Activated CD4-positive, CD25-positive, alpha-beta regulatory T cell (primary cell): Measurements from ENCODE around the gene RRP15.
"Not testable (repeated sequence)": the region's sequence is repeated elsewhere in the genome, so short reads cannot be mapped to it uniquely, and the experiment has no call there.

Source experiments
- DNase-seq, 4 experiments: peaks; one replicate each; lab custom pipeline; 2025; lab: John Stamatoyannopoulos, UW

RRP15 gene

GRCh38 chr1:218297461-218297860 is 12.4 kb downstream of the RRP15 start:
- no peak for DNase-seq

DNA sequence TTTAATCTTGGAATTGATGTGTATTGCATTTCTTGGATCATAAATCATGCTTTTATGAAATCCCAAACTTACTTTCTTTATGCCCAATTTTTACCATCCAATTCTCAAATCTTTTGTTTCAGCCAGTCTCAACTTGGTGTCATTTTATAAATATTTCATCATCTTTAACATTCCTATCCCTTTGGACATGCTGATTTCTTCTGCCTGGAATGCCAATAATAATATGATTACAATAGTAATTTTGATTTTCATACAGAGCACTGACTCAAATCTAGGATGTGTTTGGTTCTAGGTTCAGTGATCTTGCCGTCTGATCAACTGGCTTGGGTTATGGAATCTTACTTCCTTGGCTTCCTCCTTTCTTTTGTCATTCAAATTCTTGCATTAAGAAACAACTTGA is 12.8 kb downstream of the RRP15 start:
- no peak for DNase-seq

GRCh38 chr1:218298398-218298797 is 13.3 kb downstream of the RRP15 start:
- no peak for DNase-seq

- no peak for DNase-seq
Measured at GRCh38 chr1:218299416-218299815, 14.3 kb downstream of the RRP15 start.

DNA sequence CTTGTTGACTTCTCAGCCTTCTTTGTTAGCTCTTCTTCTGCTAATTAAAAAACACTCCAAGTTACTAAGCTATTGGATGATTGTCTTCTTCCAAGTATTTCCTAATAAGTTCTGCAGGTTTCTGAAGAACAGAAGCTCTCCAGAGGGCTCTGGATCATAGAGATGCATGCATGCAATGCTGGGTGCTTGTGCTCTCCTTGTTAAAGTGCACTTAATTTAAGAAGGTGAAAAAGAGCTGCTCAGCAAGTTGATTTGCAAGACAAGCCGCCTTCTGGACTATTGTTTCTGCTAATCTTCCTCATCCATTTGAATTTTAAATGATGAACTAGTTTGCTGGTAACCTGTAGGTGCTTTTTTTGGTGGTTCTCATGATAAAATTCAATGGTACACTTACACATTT is 16.1 kb downstream of the RRP15 start:
- DNase-seq = no peak

GRCh38 chr1:218302155-218302554 is 17.1 kb downstream of the RRP15 start:
- no peak for DNase-seq

DNA sequence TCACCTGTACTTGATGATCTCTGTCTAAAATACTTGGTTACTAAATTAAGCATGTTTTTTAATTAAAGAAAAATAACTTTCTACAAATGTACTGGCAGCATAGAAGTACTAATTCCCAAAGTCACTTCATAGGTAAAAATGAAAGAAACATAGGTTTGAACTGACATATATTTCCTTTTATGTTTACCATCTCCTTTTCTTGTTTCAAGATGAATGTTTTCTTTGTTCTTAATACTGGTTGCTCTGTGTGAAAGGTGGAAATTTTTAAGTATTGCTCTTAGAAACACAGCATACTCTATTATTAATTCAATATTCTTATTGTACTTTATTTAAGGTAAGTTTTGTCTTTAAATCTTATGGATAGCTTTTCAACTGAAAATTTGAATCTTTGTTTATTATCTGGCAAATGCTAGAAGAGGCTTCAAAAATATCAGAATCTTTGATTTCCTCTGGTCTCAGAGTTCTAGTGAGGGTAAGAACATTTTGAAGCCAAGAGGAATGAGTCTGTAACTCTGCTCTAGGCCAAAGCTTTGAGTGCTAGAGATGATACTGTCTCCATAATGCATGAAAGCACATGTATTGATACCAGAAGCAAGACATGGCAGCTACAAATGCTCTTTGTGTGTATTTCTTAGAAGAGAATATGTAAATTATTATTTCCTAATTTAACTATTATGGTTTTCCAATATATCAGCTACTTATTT is 18.2 kb downstream of the RRP15 start:
- DNase-seq = no peak

- DNase-seq = no peak
Measured at GRCh38 chr1:218304281-218305039, 19.4 kb downstream of the RRP15 start.

DNA sequence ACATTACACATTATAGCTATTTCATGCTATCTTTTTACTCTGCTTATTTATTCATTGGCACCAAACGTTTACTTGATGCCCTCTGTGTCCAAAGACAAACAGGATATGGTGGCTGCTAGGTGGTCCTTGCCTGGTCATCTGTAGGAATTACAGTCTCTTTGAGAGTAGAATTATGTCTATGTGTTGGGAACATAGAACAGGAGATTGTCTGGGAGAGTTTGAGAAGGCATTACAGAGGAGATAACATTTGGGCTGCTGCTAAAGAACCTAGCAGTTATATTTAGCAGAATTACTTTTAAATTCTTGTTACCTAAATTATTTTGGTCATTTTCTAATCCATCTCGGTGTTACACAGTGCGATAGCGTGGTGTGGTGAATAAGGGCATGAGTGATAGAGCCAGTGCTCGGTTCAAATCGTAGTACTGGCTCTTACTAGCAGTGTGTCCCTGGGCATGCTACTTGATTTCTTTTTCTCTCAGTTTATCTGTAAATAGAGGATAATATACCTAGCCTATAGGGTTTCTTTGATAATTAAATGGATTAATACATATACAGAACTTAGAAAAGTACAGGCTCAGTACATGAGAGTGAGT is 20.5 kb downstream of the RRP15 start:
- no peak for DNase-seq

DNA sequence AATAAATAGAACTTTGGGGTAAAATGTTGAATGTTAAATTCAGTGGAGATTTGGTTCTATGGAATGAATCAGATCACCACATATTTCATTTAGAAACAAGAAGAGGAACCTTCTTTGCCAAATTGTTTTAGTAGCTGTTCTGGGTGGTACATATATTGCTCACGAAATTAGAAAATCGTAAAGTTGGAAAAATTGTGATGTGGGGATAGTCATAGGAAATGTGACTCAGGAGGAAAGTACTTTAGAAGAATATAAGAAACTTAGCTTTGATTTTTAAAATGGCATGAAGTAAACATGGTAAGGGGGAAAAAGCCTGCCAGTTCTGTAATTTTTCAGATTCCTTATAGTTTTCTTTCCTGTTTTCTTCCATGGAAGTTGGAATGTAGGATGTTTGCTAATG is 27.4 kb downstream of the RRP15 start:
- DNase-seq = no peak

- no peak for DNase-seq
Measured at GRCh38 chr1:218314316-218314715, 29.2 kb downstream of the RRP15 start.

DNA sequence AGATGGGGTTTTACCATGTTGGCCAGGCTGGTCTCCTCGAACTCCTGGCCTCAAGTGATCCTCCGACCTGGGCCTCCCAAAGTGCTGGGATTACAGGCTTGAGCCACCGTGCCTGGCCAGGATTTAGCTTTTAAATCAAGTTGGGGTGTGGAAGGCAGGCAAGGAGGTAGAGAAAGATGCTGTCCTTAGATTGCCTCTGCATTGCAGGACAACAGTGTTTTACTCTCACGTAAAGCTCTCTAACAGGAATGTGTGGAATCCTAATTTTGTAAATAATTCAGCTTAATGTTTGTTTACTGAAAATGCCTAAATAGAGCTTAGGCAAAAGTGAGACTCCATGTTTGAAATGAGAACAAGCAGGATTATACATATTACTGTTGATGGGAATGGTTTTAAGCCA is 30.5 kb downstream of the RRP15 start:
- DNase-seq = no peak

DNA sequence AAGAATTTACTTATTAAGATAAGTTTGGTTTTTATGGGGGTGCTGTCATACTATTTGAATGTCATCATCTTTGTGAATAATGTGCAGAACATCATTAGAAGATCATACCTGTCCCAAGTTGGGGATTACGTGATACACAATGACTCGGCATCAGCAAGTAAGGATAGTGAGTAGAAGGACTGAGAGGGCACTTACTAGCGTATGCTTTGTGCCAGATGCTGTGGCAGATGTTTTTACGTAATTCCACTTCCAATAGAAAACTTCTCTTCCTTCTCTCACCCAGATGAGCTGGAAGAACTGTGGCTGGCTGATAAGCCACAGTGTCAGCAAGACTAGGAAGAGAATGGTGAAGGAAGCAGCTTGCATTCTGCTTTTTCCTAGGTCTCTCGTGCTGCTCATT is 32.0 kb downstream of the RRP15 start:
- DNase-seq = no peak

- not testable (repeated sequence) for DNase-seq
Measured at GRCh38 chr1:218320182-218320581, 35.1 kb downstream of the RRP15 start.

DNA sequence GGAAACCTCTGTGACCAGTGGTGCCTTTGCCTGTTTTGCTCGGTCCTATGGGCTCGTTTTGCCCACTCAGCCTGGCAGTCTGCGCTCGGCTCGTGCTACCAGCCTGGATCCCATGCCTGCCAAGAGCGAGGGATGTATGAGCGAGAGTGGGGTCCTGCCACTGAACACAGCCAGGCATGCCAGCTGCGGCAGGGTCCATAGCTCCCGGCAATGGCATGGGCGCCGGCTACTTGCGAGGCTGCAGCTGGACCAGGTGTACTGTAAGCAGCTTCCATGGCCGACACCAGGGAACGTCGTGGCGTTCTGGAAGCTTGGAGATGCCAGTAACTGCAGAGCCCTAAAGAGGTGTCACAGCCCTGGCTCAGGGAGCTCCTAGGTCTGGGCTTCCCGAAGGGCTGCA is 37.7 kb downstream of the RRP15 start:
- DNase-seq = no peak

DNA sequence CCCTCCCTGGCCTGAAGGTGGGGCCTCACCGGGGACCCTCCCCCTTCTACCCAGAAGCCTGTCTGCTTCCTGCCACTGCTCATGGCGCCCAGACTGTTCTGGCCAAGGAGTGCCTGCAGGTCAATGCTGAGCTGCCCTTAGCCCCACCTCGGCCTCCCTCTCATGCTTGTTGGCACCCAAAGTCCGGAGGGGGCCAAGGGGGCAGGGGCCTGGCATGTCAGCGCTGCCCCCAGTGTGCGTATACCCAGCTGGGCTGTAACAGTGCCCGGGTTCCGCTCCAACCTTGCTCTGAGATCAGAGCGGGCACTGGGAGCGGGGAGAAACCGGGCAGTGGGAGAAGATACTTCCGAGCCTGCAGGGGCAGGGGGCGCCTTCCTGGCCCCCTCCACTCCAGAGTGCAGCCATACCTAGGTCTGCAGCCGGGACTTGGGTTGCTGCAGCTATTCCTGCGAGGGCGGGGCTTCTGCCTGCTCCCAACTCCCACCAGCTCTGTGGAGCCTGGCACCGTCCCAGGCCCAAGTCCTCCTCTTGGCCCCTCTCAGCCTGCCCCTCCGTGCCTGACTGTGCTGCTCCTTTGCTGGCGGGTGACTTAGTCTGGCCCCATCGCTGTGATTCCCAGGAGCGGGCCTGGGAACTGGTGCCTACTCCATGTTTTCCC is 38.6 kb downstream of the RRP15 start:
- DNase-seq = no peak

DNA sequence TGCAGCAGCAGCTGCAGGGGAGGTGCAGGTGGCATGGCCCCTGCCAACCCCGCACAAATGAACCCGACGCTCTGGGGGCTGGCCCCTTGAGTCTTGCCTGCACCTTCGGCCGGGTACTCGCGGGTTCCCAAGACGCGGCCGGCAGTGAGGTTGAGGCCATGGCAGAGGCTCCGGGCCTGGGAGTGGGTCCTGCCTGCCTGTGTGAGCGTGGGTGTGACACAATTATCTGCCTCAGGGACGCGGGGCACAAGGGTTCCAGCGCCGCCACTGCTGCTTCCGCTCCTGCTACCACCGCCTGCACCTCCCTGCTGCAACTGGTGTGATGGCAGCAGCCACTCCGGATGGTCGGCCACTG is 39.1 kb downstream of the RRP15 start:
- DNase-seq = no peak

- no peak for DNase-seq
Measured at GRCh38 chr1:218328769-218329168, 43.7 kb downstream of the RRP15 start.

GRCh38 chr1:218330043-218330623 is 45.0 kb downstream of the RRP15 start:
- DNase-seq = no peak

GRCh38 chr1:218332416-218332815 is 47.3 kb downstream of the RRP15 start:
- DNase-seq = no peak

- no peak for DNase-seq
Measured at GRCh38 chr1:218336328-218336727, 51.2 kb downstream of the RRP15 start.

GRCh38 chr1:218339267-218339831 is 54.3 kb downstream of the RRP15 start:
- no peak for DNase-seq
